HG02610 (cell line): ENCODE measurements around the gene SLC25A26.

Experiments used
- ATAC-seq: cut with Tn5 transposase; IDR thresholded peaks from one replicate; pipeline ENCODE4 v1.9.1; 2021; ENCODE audit warnings: mild to moderate bottlenecking, moderate library complexity; ENCODE audit not compliant: unreplicated experiment

Gene SLC25A26

DNA sequence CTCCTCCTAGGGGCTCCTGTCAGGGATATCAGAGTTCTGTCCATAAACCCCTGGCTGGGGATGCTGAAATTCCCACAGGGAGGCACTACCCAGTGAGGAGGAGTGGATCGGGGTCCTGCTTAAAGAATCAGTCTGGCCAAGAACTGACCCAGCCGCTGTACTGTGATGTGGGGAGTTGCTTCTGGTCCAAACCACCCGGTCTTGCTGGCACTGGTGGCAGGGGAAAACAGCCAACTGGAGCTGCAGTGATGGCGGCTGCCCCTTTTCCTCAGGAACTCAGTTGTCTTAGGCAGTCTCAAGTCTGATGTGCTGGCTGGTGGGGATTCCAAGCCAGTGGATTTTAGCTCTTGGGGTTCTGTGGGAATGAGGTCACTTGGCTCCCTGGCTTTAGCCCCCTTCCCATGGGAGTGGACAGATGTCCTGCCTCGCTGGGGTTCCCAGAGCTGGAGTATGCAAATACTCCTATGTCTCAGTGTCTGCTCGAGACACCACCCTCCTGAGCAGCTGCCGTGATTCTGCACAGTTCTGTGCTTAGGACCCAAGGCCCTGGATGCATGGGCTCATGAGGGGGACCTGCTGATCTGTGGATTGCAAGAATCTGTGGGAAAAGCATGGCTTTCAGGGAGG is 97.1 kb downstream of the SLC25A26 start:
- no peak for ATAC-seq

GRCh38 chr3:66320390-66320789 is 99.6 kb downstream of the SLC25A26 start:
- peak; percentile 70 for ATAC-seq

DNA sequence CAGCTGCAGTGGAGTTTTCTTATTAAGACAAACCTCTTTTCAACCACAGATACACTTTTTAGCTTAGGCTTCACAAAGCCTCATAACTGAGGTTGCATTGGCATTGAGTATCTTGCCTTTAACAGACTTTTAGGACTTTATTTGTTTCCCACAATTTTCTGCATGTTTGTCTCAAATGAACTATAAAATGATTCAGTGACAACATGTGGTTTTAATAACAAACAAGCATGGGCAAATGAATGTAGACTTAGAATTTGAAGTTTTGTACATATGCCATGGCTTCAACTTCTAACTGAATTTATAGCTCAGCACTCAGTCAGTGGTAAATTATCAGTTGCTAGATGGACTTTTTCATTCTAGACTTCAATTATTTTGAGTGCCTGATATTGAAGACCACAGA is 101.6 kb downstream of the SLC25A26 start:
- ATAC-seq, result no peak

DNA sequence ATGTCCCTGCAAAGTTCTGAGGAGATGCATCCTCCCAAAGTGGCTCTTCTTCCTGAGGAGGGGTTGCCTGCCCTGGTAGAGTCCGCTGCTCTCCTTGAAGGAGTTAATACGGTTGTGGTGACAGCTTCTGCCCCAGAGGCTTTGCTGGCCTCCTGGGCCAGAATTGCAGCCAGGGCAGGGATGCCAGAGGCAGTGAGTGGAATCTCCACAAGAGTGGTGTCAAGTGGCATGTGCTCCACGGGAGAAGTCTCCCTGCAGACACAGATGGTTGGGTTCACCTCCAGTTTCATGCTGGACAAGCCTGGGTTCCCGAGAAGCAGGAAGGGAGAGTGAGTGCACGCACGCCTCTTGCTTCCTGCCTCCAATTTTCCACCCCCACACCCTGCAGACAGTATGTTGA is 105.5 kb downstream of the SLC25A26 start:
- no peak for ATAC-seq

DNA sequence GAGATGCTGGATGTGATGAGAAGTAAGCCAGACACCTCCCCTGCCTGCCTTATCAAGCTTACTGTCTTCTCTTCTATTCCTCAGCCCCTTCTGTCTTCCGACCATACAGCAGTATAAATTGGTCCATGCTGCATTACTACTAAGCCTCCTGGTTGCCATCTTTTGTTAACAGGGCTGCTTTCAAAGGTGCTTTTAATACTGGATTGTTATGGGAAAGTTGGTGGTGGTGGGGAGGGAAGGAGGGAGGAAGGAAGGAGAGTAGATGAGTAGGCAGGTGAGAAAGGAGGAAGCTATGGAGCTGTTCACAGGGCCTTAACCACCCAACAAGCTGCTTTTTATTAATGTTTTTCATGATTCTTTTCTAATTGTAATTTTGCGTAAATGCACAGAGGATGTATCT is 114.9 kb downstream of the SLC25A26 start:
- ATAC-seq, result no peak

DNA sequence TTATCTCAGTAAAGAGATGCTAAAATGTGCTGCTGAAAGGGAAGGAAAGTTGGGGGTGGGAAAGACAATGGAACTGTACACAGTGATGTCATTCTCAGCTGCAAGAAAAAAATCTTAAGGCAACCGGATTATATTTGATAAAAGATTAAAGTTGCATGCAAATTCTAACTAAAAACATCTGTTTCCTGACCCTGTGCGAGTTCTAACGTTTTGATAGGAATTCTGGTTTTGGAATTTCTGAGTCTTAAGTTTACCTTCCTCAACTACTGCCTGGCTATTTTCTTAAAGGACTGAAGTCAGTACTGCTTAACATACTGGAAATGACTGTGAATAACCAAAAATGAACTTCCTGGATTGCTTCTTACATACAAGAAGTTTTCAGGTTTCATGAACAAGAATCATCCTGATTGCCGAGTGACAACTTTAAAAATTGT is 115.5 kb downstream of the SLC25A26 start:
- ATAC-seq, result no peak

- ATAC-seq, result no peak
Measured at GRCh38 chr3:66338927-66339326, 118.1 kb downstream of the SLC25A26 start.

DNA sequence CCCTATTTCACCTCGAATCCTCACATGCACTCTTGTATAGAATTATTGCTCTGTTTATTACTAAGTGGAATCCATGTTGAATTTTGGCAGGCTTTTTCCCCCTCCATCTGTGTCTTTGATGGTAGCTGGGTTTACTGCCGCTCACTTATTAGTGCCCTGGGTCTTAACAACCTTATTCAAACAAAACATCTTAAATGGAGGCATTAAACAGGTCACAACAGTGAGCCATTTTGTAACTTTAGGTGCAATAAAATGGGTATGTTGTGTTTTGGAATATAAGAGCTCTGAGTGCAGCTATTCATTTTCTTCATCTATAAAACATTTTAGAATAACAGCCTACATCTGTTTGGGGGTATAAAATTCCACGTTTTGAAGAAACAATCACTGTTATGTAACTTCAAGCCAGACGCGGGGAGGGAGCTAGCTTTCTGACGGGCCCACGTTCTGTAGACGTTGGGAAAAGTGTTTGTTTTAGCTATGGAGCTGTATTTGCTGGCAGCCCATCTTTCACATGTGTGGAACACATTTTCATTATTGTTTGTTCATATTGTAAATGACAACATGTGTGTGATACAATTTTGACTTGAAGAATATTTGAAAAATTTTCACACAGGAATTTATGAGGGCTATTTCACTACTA is 122.0 kb downstream of the SLC25A26 start:
- ATAC-seq, result no peak

DNA sequence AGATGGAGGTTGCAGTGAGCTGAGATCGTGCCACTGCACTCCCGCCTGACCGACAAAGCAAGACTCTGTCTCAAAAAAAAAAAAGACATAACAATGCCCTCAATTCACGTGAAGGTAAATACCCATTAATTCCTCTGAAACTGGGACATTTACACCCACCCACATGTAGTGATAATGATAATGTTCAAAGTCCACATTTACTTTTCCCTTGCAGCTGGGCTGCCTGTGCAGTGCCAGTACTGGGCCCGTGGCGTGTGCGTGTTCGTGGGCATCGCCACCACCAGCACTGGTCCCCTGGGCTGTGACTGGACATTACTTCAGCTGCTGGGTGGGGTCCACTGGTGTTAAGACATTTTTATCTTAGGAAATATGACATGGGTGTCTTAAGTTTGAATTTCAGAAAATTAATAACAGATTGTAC is 123.6 kb downstream of the SLC25A26 start:
- ATAC-seq, result no peak

- ATAC-seq, result no peak
Measured at GRCh38 chr3:66344848-66345578, 124.2 kb downstream of the SLC25A26 start.

- no peak for ATAC-seq
Measured at GRCh38 chr3:66348704-66349103, 127.9 kb downstream of the SLC25A26 start.

- no peak for ATAC-seq
Measured at GRCh38 chr3:66350601-66351000, 129.8 kb downstream of the SLC25A26 start.

DNA sequence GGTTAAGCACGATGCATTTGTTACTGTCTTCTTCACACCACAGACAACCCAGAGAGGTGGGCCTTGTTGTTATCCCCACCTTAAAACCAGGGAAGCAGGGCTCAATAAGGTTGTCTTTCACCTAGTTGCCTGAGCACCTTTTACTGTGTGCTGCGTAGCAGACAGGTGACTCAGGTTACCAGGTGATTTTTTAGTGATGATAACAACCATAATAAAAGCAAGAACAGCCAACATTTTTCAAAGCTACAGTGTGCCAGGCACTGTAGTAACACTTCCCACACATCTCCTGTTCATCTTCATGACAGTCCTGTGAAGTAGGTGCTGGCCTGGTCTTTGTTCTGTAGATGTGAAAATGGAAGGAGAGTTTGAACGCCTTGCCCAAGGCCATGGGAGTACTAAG is 132.2 kb downstream of the SLC25A26 start:
- no peak for ATAC-seq

DNA sequence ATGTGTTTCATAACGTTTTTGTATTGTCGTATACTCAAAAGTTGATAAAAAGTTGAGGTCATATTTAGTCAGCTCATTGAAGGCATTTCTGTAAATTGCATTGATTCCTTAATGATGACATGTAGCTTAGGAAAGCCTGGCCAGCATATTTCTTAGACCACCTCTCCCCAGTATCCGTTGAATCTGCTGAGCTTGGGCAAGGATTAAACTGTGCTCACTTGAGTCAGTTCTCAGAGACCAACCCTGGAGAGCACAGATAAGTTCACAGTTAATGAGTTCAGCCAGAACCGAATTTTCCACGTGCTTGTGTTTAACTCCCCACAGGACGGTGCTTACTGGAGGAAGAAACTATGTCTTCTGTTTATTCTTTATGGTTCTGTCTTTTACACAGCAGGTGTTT is 132.7 kb downstream of the SLC25A26 start:
- no peak for ATAC-seq

GRCh38 chr3:66354001-66354400 is 133.2 kb downstream of the SLC25A26 start:
- no peak for ATAC-seq

DNA sequence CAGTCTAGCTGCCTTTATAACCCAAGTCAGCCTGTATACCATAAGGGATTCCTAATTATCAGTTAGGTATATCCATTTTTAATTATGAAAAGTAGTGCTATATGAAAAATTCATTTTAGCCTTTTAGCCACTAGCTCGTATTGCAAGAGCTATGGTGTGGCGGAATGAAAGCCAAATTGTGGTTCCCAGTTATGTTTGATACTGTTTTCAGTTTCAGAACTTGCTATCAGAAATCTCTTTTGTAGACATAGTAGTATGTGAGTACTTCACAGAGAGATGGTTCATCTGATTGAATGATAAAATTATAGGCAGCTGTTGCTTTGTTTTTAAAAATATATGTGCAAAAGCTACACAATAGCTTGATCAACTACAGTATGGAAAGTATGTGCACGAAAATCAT is 134.6 kb downstream of the SLC25A26 start:
- peak; percentile 62 for ATAC-seq

- no peak for ATAC-seq
Measured at GRCh38 chr3:66355997-66356396, 135.2 kb downstream of the SLC25A26 start.

DNA sequence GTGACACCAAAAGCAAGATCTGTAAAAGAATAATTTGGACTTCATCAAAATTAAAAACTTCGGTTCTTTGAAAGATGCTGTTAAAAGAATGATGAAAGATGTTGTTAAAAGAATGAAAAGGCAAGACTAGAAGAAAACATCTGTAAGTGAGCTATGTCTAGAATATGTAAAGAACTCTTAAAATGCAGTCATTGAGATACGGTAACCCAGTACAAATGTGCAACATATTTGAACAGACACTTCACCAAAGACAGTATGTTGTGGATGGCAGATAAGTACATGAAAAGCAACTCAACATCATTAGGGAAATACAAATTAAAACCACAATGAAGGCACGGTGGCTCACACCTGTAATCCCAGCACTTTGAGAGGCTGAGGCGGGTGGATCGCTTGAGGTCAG is 140.6 kb downstream of the SLC25A26 start:
- ATAC-seq, result no peak

DNA sequence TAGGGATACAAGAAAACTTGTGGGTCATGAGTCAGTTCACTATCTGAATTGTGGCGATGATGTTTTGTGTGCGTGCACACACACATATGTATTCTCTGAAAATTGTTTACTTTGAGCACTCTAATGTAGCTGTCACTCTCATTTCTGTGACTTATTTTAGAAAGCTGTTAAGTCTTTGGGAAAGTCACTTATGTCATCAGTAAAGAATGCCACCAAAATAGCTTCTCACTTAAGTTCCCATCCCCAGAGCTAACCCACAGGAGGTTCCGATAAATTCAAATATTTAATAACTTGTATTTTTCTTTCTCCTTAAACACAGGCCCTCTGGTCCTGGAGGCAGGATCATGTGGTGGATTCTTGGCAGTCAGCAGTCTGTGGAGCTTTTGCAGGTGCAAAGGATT is 141.7 kb downstream of the SLC25A26 start:
- ATAC-seq, result no peak

DNA sequence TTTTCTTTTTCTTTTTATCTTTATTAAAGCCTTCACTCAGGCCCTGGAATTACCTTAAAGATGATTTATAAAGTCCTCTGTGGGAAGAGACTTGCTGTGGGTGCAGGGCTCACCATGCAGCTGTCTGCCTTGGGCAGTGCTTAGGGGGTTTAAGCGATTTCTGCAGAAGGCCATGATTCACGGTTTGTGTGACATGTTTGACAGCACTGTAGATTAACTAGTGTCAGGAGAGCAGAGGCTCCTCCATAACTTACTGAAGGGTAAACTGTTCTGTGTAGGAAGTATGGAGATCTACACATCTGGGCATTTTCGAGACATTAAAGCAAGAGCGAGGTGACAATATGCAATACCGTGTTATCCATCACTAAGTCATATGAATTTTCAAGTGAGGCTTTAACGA is 142.3 kb downstream of the SLC25A26 start:
- no peak for ATAC-seq

GRCh38 chr3:66365080-66365479 is 144.3 kb downstream of the SLC25A26 start:
- ATAC-seq, result no peak

DNA sequence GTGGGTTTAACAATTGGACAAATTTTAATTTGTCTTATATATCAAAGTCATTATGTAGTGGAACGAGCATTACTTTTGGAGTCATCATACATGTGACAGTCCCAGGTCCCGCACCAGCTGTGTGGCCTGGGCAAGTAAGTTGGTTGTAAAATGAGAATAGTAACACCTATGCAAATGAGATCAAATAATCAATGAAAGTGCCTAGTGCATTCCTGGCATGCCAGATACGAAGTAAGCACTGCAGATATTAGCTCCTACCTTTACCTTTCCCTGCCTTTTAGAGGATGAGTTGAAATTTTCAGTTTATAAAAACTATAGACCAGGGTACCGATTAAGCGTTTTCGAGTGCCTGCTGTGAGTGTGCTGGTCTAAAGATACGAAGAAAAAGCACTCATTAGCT is 145.9 kb downstream of the SLC25A26 start:
- ATAC-seq, result no peak
